Panc1 (cell line): Measurements from ENCODE around the gene CHST11. TPM values are rescaled to one million over a fixed set of nuclear protein-coding genes. Genes with fewer than 3 reads are reported as not detected.

Source experiments
- ATAC-seq: fragments of 200-7000 bp; cut with Tn5 transposase; 2 replicates; pipeline ENCODE4 v1.9.1; 2020; ENCODE audit warnings: mild to moderate bottlenecking, moderate library complexity
- BruUV-seq: library from RNA; stranded (reverse); fragments of 400-500 nt; replicated peaks from 2 replicates; lab custom pipeline; 2021; lab: Mats Ljungman, UMichigan
- CTCF ChIA-PET: fragments of 300-600 bp; sonication (Branson Sonifier 250); formaldehyde crosslinking; loops from one replicate; lab custom pipeline; 2022; ENCODE audit warnings: antibody characterized with exemption; lab: Charles Lee
- POLR2A ChIA-PET: fragments of 300-600 bp; sonication (Branson Sonifier 250); formaldehyde crosslinking; loops from one replicate; lab custom pipeline; 2022; ENCODE audit warnings: antibody characterized with exemption; lab: Charles Lee
- DNase-seq: peaks from one replicate; pipeline ENCODE4 v3.0.0-alpha.2; 2010; ENCODE audit warnings: low read depth, low spot score
- H3K27ac ChIP-seq: 2 replicates; pipeline ENCODE4 v1.5.1; 2011; ENCODE audit warnings: mild to moderate bottlenecking, low read length, inconsistent platforms
- H3K27me3 ChIP-seq: fragments of 200-500 bp; sonication (Bioruptor generic); 2 replicates; pipeline ENCODE4 v1.6.0; 2014; ENCODE audit warnings: low read length, inconsistent platforms; ENCODE audit not compliant: control insufficient read depth, insufficient read depth
- H3K36me3 ChIP-seq: fragments of 200-500 bp; sonication (Bioruptor generic); 2 replicates; pipeline ENCODE4 v1.5.1; 2014; ENCODE audit warnings: inconsistent platforms, mild to moderate bottlenecking, low read length, moderate library complexity; ENCODE audit not compliant: control insufficient read depth, insufficient read depth
- H3K4me1 ChIP-seq: 2 replicates; pipeline ENCODE4 v1.5.1; 2011; ENCODE audit warnings: inconsistent platforms, mild to moderate bottlenecking, low read length, moderate library complexity; ENCODE audit not compliant: control insufficient read depth, insufficient read depth
- H3K4me3 ChIP-seq, 2 experiments: 2 replicates each; pipeline ENCODE4 v1.5.1; 2011 to 2012; ENCODE audit warnings: low read depth in 2 of 2, low read length in 2 of 2, mild to moderate bottlenecking in 2 of 2, inconsistent platforms in 1 of 2, moderate library complexity in 1 of 2
- H3K9me3 ChIP-seq: fragments of 200-500 bp; sonication (Bioruptor generic); 2 replicates; pipeline ENCODE4 v1.5.1; 2014; ENCODE audit warnings: low read depth, mild to moderate bottlenecking, inconsistent platforms, low read length, moderate library complexity; ENCODE audit not compliant: control insufficient read depth, insufficient read depth
- CTCF ChIP-seq: fragments of 450-650 bp; IDR thresholded peaks from 2 replicates; pipeline ENCODE4 v1.5.1; 2017; ENCODE audit warnings: mild to moderate bottlenecking
- POLR2AphosphoS5 ChIP-seq: IDR thresholded peaks from 2 replicates; pipeline ENCODE4 v1.6.1; 2012; ENCODE audit warnings: mild to moderate bottlenecking, low read depth, low read length, moderate library complexity
- REST ChIP-seq, 2 experiments: IDR thresholded peaks; 2 replicates each; pipeline ENCODE4 v1.6.1; 2011 to 2012; ENCODE audit warnings: low read depth in 2 of 2, control low read depth in 1 of 2, low read length in 1 of 2, mild to moderate bottlenecking in 1 of 2, moderate library complexity in 1 of 2; ENCODE audit not compliant: insufficient read depth in 1 of 2
- SIN3A ChIP-seq: IDR thresholded peaks from 2 replicates; pipeline ENCODE4 v1.6.1; 2012; ENCODE audit warnings: low read depth, mild to moderate bottlenecking, low read length, moderate library complexity, borderline replicate concordance; ENCODE audit not compliant: insufficient read depth
- TCF7L2 ChIP-seq: IDR thresholded peaks from 2 replicates; pipeline ENCODE4 v1.6.1; 2011; ENCODE audit warnings: mild to moderate bottlenecking, low read depth, low read length, inconsistent platforms
- in situ Hi-C: cut with HindIII; loops from 2 replicates; pipeline ENCODE4 v1.10.0; 2016; ENCODE audit warnings: low sequenced_read_pairs, low pct_unique_long_range_greater_than_20kb
- intact Hi-C: fragments of 100-400 bp; cut with micrococcal nuclease; formaldehyde crosslinking; loops from one replicate; pipeline ENCODE4 v1.10.0; 2022; ENCODE audit not compliant: unreplicated experiment
- total RNA-seq: library from RNA; stranded (reverse); gene quantifications from one replicate; pipeline ENCODE4 v1.2.1, GENCODE V29; 2021; ENCODE audit not compliant: unreplicated experiment

CHST11 gene
- total RNA-seq, 1 experiment from 2014 or later: 11.4 TPM

GRCh38 chr12:104634852-104635251 lies 178.1 kb downstream of the CHST11 start:
- H3K27ac ChIP-seq: no peak overlapping the region
- ChIA-PET POLR2A (no interaction called here), CTCF (no interaction called here)
- no peak for DNase-seq
- ATAC-seq: no peak
- in situ Hi-C loops (no loop called here), intact Hi-C loops (no loop called here)
- H3K4me1 ChIP-seq: no peaks in the 10 kb centered on the region
- no TSS peak for BruUV-seq
- no peaks in the 10 kb centered on the region for H3K9me3 ChIP-seq
- TF ChIP-seq CTCF: no peak
- TF ChIP-seq SIN3A: no peak
- TF ChIP-seq POLR2AphosphoS5: no peak
- no peak for TF ChIP-seq TCF7L2
- no peak for TF ChIP-seq REST (IDR thresholded peaks at IDR 0.05; ENCODE audit: insufficient read depth in 1 of 2, low read depth in 2 of 2, low read length in 1 of 2)
- no peaks in the 10 kb centered on the region for H3K27me3 ChIP-seq
- H3K4me3 ChIP-seq: no peak overlapping the region
- no peaks in the 10 kb centered on the region for H3K36me3 ChIP-seq

- Histone ChIP-seq H3K27ac (no peak overlapping the region), H3K9me3 (no peaks in the 10 kb centered on the region), H3K4me3 (no peak overlapping the region), H3K4me1 (no peaks in the 10 kb centered on the region), H3K36me3 (no peaks in the 10 kb centered on the region), H3K27me3 (no peaks in the 10 kb centered on the region)
- DNase-seq (no peak), ATAC-seq (no peak)
- TF ChIP-seq REST (IDR thresholded peaks at IDR 0.05; ENCODE audit: insufficient read depth in 1 of 2, low read depth in 2 of 2, low read length in 1 of 2): no peak
- no peak for TF ChIP-seq CTCF
- no peak for TF ChIP-seq SIN3A
- TF ChIP-seq TCF7L2: no peak
- TF ChIP-seq POLR2AphosphoS5: no peak
- intact Hi-C loops (no loop called here), in situ Hi-C loops (no loop called here)
- ChIA-PET POLR2A (no interaction called here), CTCF (no interaction called here)
- BruUV-seq: no TSS peak
These were observed 179.0 kb downstream of the CHST11 start for GRCh38 chr12:104635607-104636343.
